Measurements from ENCODE around the gene AMOT. TPM values are rescaled to one million over a fixed set of nuclear protein-coding genes. Genes with fewer than 3 reads are reported as not detected.
A peak's percentile ranks its signal among the peaks of the same experiment; 100 is the strongest.

AMOT gene
- total and polyA plus RNA-seq, 10 of the 15 experiments (the other 5 are each of a cell fraction or from before 2014, with no cell fraction given), result 0.92 to 14.5 (median 2.9) TPM

GRCh38 chrX:112738347-112739033 is 102.1 kb downstream of the AMOT start (continued):
- TF ChIP-seq E2F8 (IDR thresholded peaks at IDR 0.05; ENCODE audit: low read depth, partially characterized antibody) (no peak), TAF1 (IDR thresholded peaks at IDR 0.05; ENCODE audit: borderline replicate concordance, low read depth, low read length) (no peak), CUX1 (IDR thresholded peaks at IDR 0.05; ENCODE audit: insufficient replicate concordance, low read depth, low read length) (no peak), ESRRA (IDR thresholded peaks at IDR 0.05; ENCODE audit: low read length) (no peak), BRCA1 (IDR thresholded peaks at IDR 0.05; ENCODE audit: low read depth, low read length) (no peak), BCL3 (IDR thresholded peaks at IDR 0.05; ENCODE audit: borderline replicate concordance, insufficient read depth, low read depth, low read length, poor library complexity, severe bottlenecking) (no peak), NR2F1 (conservative IDR thresholded peaks at IDR 0.05) (no peak), IRF4 (IDR thresholded peaks at IDR 0.05; ENCODE audit: low read depth, low read length) (0 out of 2 replicates have a peak, but pooled peaks have one; percentile 23), NRF1 (conservative IDR thresholded peaks at IDR 0.05; ENCODE audit: low read depth, low read length) (no peak), SMC3 (IDR thresholded peaks at IDR 0.05; ENCODE audit: borderline replicate concordance, low read length) (no peak), CBFB (IDR thresholded peaks at IDR 0.05; ENCODE audit: low read depth) (no peak), CEBPB (IDR thresholded peaks at IDR 0.05; ENCODE audit: borderline replicate concordance in 1 of 2, low read depth in 2 of 2, low read length in 2 of 2) (no peak), MTA2 (IDR thresholded peaks at IDR 0.05; ENCODE audit: low read depth) (no peak), SMAD5 (IDR thresholded peaks at IDR 0.05; ENCODE audit: low read depth) (no peak), FOS (IDR thresholded peaks at IDR 0.05; ENCODE audit: borderline replicate concordance, extremely low read depth, insufficient read length) (no peak)
